IMR-90 (cell line): ENCODE results near the gene NALF2.

Source experiments
- CTCF ChIP-seq: conservative IDR thresholded peaks from 2 replicates; pipeline ENCODE4 v1.5.1; 2012; ENCODE audit warnings: mild to moderate bottlenecking, low read depth, low read length, improper control_type of control experiment
- POLR2A ChIP-seq: IDR thresholded peaks from 2 replicates; pipeline ENCODE4 v1.6.1; 2012; ENCODE audit warnings: mild to moderate bottlenecking, low read depth, low read length

- no peak for TF ChIP-seq POLR2A
- TF ChIP-seq CTCF: no peak
Measured at GRCh38 chrX:69531031-69531755, 27.1 kb downstream of the NALF2 start.
